Stimulated activated CD8-positive, alpha-beta memory T cell treated with anti-CD3 and anti-CD28 coated beads, Interleukin-15, amount 100 ng/mL, for 24 hours (primary cell): ENCODE data around the gene TTLL8.
"Not testable (repeated sequence)": the region's sequence is repeated elsewhere in the genome, so short reads cannot be mapped to it uniquely, and the experiment has no call there.

Experiments
- DNase-seq: peaks from one replicate; pipeline ENCODE4 v3.0.0-alpha.2; 2020; ENCODE audit warnings: low read depth

Gene TTLL8

GRCh38 chr22:50058061-50058905, at the start of gene TTLL8:
TSS of gene TTLL8 (minus strand) at chr22:50058298.
- DNase-seq = no peak

- no peak for DNase-seq
Observed at GRCh38 chr22:50107529-50107928, 49.4 kb upstream of the TTLL8 start.

GRCh38 chr22:50105208-50106100, 47.4 kb upstream of the TTLL8 start:
- no peak for DNase-seq

GRCh38 chr22:50104141-50104544, 46.0 kb upstream of the TTLL8 start:
- DNase-seq = no peak

- DNase-seq = no peak
Observed at GRCh38 chr22:50102946-50103345, 44.8 kb upstream of the TTLL8 start.

GRCh38 chr22:50101870-50102565, 43.9 kb upstream of the TTLL8 start:
- DNase-seq = no peak

GRCh38 chr22:50098052-50098451, 40.0 kb upstream of the TTLL8 start:
- no peak for DNase-seq

- no peak for DNase-seq
Observed at GRCh38 chr22:50092342-50092741, 34.2 kb upstream of the TTLL8 start.

GRCh38 chr22:50091092-50091768, 33.1 kb upstream of the TTLL8 start:
- DNase-seq = no peak

GRCh38 chr22:50090412-50090714, 32.3 kb upstream of the TTLL8 start:
- DNase-seq = no peak

- no peak for DNase-seq
Observed at GRCh38 chr22:50089682-50090411, 31.7 kb upstream of the TTLL8 start, which contains the start of gene MOV10L1. TSS of gene MOV10L1 (plus strand) at chr22:50090006. CDS start at chr22:50090089, 83 bp downstream.

- no peak for DNase-seq
Observed at GRCh38 chr22:50089231-50089630, 31.1 kb upstream of the TTLL8 start.

- DNase-seq = no peak
Observed at GRCh38 chr22:50088096-50088495, 30.0 kb upstream of the TTLL8 start.

- no peak for DNase-seq
Observed at GRCh38 chr22:50087646-50088045, 29.5 kb upstream of the TTLL8 start.

- DNase-seq = not testable (repeated sequence)
Observed at GRCh38 chr22:50086975-50087374, 28.9 kb upstream of the TTLL8 start.

- DNase-seq = no peak
Observed at GRCh38 chr22:50086526-50086925, 28.4 kb upstream of the TTLL8 start.

GRCh38 chr22:50085211-50085972, 27.3 kb upstream of the TTLL8 start, which contains the start of gene MLC1:
TSS of gene MLC1 (minus strand) at chr22:50085426. CDS start at chr22:50084902, 524 bp downstream.
- no peak for DNase-seq

- no peak for DNase-seq
Observed at GRCh38 chr22:50084614-50085021, 26.5 kb upstream of the TTLL8 start.

GRCh38 chr22:50084080-50084477, 26.0 kb upstream of the TTLL8 start:
- DNase-seq = no peak

- DNase-seq = no peak
Observed at GRCh38 chr22:50083462-50084079, 25.5 kb upstream of the TTLL8 start.
